Neural progenitor cell (in vitro differentiated cells): ENCODE data around the gene SPTBN1.

ENCODE experiments used
- EZH2 ChIP-seq: fragments of 200-600 bp; sonication (generic); IDR thresholded peaks from 2 replicates; pipeline ENCODE4 v1.6.1; 2017; ENCODE audit warnings: antibody characterized with exemption, mild to moderate bottlenecking, moderate library complexity
- EZH2phosphoT487 ChIP-seq: fragments of 200-600 bp; sonication (generic); IDR thresholded peaks from 2 replicates; pipeline ENCODE4 v1.6.1; 2017; ENCODE audit warnings: antibody characterized with exemption
- TF ChIP-seq, protein P1 (sequence below): fragments of 200-600 bp; sonication (generic); IDR thresholded peaks from 2 replicates; pipeline ENCODE4 v1.5.1; 2017; ENCODE audit warnings: antibody characterized with exemption, mild to moderate bottlenecking

DNA sequence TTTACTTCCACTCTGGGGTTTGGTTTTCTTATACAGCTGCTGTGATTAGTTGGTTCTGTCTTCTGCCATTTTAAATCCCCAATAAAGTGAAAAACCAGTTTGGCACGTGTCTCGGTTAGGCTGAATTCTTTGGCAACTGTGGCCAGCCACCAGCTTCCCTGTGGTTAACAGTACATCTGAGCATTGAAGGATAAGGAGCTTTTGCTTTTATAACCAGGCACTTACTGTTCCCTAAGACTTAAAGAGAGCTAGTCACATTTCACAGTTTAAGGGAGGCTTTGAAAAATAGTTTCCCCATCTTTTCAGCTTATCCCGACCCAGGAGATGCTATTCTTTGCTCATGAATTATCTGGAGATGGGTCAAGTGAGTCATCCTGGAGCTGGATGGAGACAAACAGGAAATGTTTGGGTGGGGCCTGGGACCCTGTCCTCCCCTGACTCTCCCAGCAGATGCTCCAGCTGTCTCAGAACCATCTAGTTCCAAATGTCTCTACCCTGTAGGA lies 210.1 kb downstream of the SPTBN1 start:
- TF ChIP-seq, protein P1, sequence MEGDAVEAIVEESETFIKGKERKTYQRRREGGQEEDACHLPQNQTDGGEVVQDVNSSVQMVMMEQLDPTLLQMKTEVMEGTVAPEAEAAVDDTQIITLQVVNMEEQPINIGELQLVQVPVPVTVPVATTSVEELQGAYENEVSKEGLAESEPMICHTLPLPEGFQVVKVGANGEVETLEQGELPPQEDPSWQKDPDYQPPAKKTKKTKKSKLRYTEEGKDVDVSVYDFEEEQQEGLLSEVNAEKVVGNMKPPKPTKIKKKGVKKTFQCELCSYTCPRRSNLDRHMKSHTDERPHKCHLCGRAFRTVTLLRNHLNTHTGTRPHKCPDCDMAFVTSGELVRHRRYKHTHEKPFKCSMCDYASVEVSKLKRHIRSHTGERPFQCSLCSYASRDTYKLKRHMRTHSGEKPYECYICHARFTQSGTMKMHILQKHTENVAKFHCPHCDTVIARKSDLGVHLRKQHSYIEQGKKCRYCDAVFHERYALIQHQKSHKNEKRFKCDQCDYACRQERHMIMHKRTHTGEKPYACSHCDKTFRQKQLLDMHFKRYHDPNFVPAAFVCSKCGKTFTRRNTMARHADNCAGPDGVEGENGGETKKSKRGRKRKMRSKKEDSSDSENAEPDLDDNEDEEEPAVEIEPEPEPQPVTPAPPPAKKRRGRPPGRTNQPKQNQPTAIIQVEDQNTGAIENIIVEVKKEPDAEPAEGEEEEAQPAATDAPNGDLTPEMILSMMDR, result no peak
- no peak for TF ChIP-seq EZH2
- no peak for TF ChIP-seq EZH2phosphoT487
